Spleen (tissue), 11 donors: ENCODE results near the gene ARVCF. TPM values are rescaled to one million over a fixed set of nuclear protein-coding genes. Genes with fewer than 3 reads are reported as not detected.

Source experiments
- DNase-seq: peaks from one replicate; pipeline ENCODE4 v3.0.0-alpha.2; 2020
- H3K27ac ChIP-seq, 8 donors: fragments of 200-600 bp; sonication (generic) in 7 of 8; 1 replicate in 4 of 8; 2 replicates in 4 of 8; pipeline versions ENCODE4 v1.5.0 to v1.8.0; 2016 to 2021; ENCODE audit warnings: inconsistent platforms in 4 of 8, mild to moderate bottlenecking in 4 of 8, moderate library complexity in 1 of 8
- H3K27me3 ChIP-seq, 7 donors: fragments of 200-600 bp; sonication (generic) in 6 of 7; replicated peaks in 1 of 7; 1 replicate in 4 of 7; 2 replicates in 3 of 7; pipeline versions ENCODE4 v1.5.0 to v1.8.0; 2016 to 2021; ENCODE audit warnings: inconsistent platforms in 3 of 7, mild to moderate bottlenecking in 1 of 7
- H3K36me3 ChIP-seq, 6 donors: fragments of 200-600 bp; sonication (generic) in 5 of 6; 1 replicate in 4 of 6; 2 replicates in 2 of 6; pipeline versions ENCODE4 v1.5.0 to v1.8.0; 2016 to 2021; ENCODE audit warnings: inconsistent platforms in 2 of 6
- H3K4me1 ChIP-seq, 6 donors: fragments of 200-600 bp; sonication (generic) in 5 of 6; 1 replicate in 3 of 6; 2 replicates in 3 of 6; pipeline versions ENCODE4 v1.5.0 to v1.8.0; 2016 to 2021; ENCODE audit warnings: inconsistent platforms in 3 of 6
- H3K4me3 ChIP-seq, 8 donors: fragments of 200-600 bp; sonication (generic) in 7 of 8; 1 replicate in 4 of 8; 2 replicates in 4 of 8; pipeline versions ENCODE4 v1.5.0 to v1.8.0; 2016 to 2021; ENCODE audit warnings: inconsistent platforms in 4 of 8, mild to moderate bottlenecking in 4 of 8, moderate library complexity in 2 of 8
- H3K9me3 ChIP-seq, 8 donors: fragments of 200-600 bp; sonication (generic) in 7 of 8; 1 replicate in 4 of 8; 2 replicates in 4 of 8; pipeline versions ENCODE4 v1.5.0 to v1.8.0; 2016 to 2021; ENCODE audit warnings: inconsistent platforms in 4 of 8
- POLR2A ChIP-seq, 3 donors: fragments of 450-650 bp; IDR thresholded peaks; one replicate each; pipeline ENCODE4 v1.5.1; 2017; ENCODE audit warnings: antibody characterized with exemption in 3 of 3, mild to moderate bottlenecking in 1 of 3
- POLR2AphosphoS5 ChIP-seq, 3 donors: sonication (generic); formaldehyde crosslinking; IDR thresholded peaks; one replicate each; pipeline ENCODE4 v1.5.1; 2017; ENCODE audit warnings: antibody characterized with exemption in 3 of 3
- WGBS, 5 donors: extraction: QIAGEN DNeasy Blood & Tissue Kit in 3 of 5; methylation state at CpG; one replicate each; pipeline versions ENCODE4 v1.1.5 to v1.1.7; 2013 to 2018; 5-methylcytosine and 5-hydroxymethylcytosine counted together
- intact Hi-C: fragments of 100-400 bp; cut with DNase I; formaldehyde crosslinking; loops from one replicate; pipeline ENCODE4 v1.15.0; 2023; ENCODE audit warnings: low total_unique reads
- polyA plus RNA-seq, 3 donors: library from polyadenylated mRNA; stranded (reverse); fragments of 200-250 nt; gene quantifications; one replicate each; pipeline ENCODE4 v1.2.1, GENCODE V29; 2013
- total RNA-seq, 7 donors: library from RNA; depleted of rRNA in 3 of 7; stranded (reverse); fragments of >200 nt in 3 of 7; fragmentation: NEBNext Ultra II Directional in 4 of 7; extraction: Animal tissue kit (Norgen Biotek cat#: 25700) in 4 of 7; gene quantifications; one replicate each; pipeline versions ENCODE4 v1.1.0 to v1.2.1, GENCODE V29; 2016 to 2021
- TF ChIP-seq, protein P1 (sequence below), 11 experiments: fragments of 200-600 bp in 7 of 11; fragments of 450-650 bp in 4 of 11; sonication (generic) in 4 of 11; IDR thresholded peaks in 8 of 11; conservative IDR thresholded peaks in 3 of 11; 1 replicate in 7 of 11; 2 replicates in 4 of 11; pipeline versions ENCODE4 v1.4.0 to v1.8.0; 2016 to 2021; ENCODE audit warnings: antibody characterized with exemption in 11 of 11, inconsistent platforms in 4 of 11, mild to moderate bottlenecking in 1 of 11
- donor health status: healthy with polysubstance abuse.
- donor health status: DM: no; HTN: no; CAD: no; lungs with moderate emphysema.
- donor health status: DM: no; HTN: no; CAD: no.
- donor health status: Bipolar disorder and iron deficiency.
- donor health status: healthy.
- donor health status: DM: no; HTN: no; CAD: no.
- donor health status: DM: yes; HTN: yes; CAD: no.

Gene ARVCF
- total and polyA plus RNA-seq, 10 donors, result 9.4 to 96.7 (median 27.6) TPM

DNA sequence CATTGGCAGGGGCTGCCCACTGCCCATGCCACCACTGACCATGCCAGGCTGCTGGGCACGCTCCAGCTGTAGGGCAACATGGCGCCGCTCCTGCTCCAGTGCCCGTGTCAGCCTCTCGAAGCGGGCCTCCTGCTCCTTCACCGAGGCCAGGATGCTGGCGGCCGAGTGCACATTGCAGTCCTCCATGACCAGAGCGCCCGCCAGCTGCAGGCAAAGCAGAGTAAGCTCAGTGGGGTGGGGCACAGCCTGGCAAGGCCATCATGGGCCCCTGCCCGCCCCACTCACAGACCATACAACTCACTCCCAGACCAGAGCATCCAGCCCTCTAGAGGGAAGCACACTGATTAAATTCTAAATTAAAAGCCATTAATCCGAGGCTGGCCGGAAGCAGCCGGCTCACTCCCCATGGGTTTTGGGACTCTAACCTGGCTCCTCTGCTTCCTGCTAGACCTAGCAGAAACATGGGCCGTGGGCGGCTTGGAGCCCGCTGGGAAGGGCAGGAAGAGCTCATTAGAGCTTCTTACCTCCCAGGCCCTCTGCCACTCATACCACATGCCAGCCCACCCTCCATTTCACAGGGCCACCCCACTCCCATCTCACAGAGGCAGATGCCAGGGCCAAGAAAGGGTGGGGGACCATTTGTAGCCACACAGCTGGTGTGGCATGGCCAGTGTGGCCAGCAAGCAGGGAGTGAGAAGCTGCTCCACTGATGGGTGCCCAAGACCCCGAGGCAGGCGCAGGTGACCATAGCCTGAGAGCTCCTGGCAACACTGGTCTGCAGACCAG, 25.8 kb downstream of the ARVCF start:
- Histone ChIP-seq H3K4me1 (peaks cover 4 to 46% (median 24%) of the 10 kb centered on the region in 6 donors), H3K4me3 (no peak overlapping the region), H3K36me3 (no peaks in the 10 kb centered on the region), H3K9me3 (no peaks in the 10 kb centered on the region), H3K27me3 (peaks cover 0 to 7% (median 0%) of the 10 kb centered on the region in 7 donors), H3K27ac (peak overlapping the region in 6 of 8 donors; percentile 29 to 86 (median 84))
- intact Hi-C loops, result no loop called here
- TF ChIP-seq, protein P1, sequence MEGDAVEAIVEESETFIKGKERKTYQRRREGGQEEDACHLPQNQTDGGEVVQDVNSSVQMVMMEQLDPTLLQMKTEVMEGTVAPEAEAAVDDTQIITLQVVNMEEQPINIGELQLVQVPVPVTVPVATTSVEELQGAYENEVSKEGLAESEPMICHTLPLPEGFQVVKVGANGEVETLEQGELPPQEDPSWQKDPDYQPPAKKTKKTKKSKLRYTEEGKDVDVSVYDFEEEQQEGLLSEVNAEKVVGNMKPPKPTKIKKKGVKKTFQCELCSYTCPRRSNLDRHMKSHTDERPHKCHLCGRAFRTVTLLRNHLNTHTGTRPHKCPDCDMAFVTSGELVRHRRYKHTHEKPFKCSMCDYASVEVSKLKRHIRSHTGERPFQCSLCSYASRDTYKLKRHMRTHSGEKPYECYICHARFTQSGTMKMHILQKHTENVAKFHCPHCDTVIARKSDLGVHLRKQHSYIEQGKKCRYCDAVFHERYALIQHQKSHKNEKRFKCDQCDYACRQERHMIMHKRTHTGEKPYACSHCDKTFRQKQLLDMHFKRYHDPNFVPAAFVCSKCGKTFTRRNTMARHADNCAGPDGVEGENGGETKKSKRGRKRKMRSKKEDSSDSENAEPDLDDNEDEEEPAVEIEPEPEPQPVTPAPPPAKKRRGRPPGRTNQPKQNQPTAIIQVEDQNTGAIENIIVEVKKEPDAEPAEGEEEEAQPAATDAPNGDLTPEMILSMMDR (IDR thresholded peaks at IDR 0.05 in 8 of 11, conservative IDR thresholded peaks at IDR 0.05 in 3 of 11), result no peak
- TF ChIP-seq POLR2A (IDR thresholded peaks at IDR 0.05) (no peak), POLR2AphosphoS5 (IDR thresholded peaks at IDR 0.05) (no peak)
- WGBS, 5 donors, result 86 to 93% (median 90%) methylated on average over 17 to 20 of the region's 20 CpGs
- no peak for DNase-seq

DNA sequence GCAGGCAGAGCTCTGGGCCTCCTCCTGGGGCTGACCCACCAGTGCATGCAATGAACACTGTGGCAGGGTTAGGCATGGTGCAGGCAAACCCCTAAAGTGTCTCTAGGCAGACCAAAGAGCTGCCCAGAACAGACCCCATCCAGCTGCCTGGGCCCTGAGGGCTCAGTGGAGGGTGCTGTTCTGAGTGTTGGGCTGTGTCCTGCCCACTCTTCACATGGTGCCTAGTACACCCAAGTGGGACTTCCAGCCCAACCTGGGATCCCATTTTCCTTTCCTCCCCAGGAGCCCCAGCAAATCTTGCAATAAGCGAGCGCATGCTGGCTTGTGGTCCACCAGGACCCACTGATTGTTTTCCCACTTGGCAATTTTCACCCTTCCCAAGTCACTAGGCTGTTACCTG, 26.4 kb downstream of the ARVCF start:
- no peak for DNase-seq
- peak overlapping the region in 6 of 8 donors; percentile 40 to 86 (median 84) for H3K27ac ChIP-seq
- peaks cover 0 to 8% (median 0%) of the 10 kb centered on the region in 7 donors for H3K27me3 ChIP-seq

GRCh38 chr22:19989725-19990067, 26.9 kb downstream of the ARVCF start:
- H3K27ac ChIP-seq, result peak overlapping the region in 5 of 8 donors; percentile 83 to 86 (median 84)
- no peak overlapping the region for H3K4me3 ChIP-seq
- H3K27me3 ChIP-seq, result peaks cover 0 to 8% (median 0%) of the 10 kb centered on the region in 7 donors
- H3K4me1 ChIP-seq, result peaks cover 4 to 47% (median 29%) of the 10 kb centered on the region in 6 donors
- TF ChIP-seq, protein P1 (IDR thresholded peaks at IDR 0.05 in 8 of 11, conservative IDR thresholded peaks at IDR 0.05 in 3 of 11), result no peak
- TF ChIP-seq POLR2AphosphoS5 (IDR thresholded peaks at IDR 0.05), result no peak
- DNase-seq, result no peak
- no peaks in the 10 kb centered on the region for H3K9me3 ChIP-seq
- WGBS, 5 donors, result 71 to 90% (median 85%) methylated on average over 2 to 3 of the region's 3 CpGs
- H3K36me3 ChIP-seq, result no peaks in the 10 kb centered on the region
- intact Hi-C loops, result no loop called here

More for the DNA sequence above, 26.4 kb downstream of the ARVCF start:
- Histone ChIP-seq H3K4me1 (peaks cover 4 to 46% (median 27%) of the 10 kb centered on the region in 6 donors), H3K36me3 (no peaks in the 10 kb centered on the region), H3K9me3 (no peaks in the 10 kb centered on the region), H3K4me3 (no peak overlapping the region)
- intact Hi-C loops, result no loop called here
- WGBS, 5 donors, result 50 to 97% (median 62%) methylated on average over 2 of the region's 2 CpGs
- TF ChIP-seq POLR2A (IDR thresholded peaks at IDR 0.05) (no peak), POLR2AphosphoS5 (IDR thresholded peaks at IDR 0.05) (no peak)
- TF ChIP-seq, protein P1 (IDR thresholded peaks at IDR 0.05 in 8 of 11, conservative IDR thresholded peaks at IDR 0.05 in 3 of 11), result no peak

DNA sequence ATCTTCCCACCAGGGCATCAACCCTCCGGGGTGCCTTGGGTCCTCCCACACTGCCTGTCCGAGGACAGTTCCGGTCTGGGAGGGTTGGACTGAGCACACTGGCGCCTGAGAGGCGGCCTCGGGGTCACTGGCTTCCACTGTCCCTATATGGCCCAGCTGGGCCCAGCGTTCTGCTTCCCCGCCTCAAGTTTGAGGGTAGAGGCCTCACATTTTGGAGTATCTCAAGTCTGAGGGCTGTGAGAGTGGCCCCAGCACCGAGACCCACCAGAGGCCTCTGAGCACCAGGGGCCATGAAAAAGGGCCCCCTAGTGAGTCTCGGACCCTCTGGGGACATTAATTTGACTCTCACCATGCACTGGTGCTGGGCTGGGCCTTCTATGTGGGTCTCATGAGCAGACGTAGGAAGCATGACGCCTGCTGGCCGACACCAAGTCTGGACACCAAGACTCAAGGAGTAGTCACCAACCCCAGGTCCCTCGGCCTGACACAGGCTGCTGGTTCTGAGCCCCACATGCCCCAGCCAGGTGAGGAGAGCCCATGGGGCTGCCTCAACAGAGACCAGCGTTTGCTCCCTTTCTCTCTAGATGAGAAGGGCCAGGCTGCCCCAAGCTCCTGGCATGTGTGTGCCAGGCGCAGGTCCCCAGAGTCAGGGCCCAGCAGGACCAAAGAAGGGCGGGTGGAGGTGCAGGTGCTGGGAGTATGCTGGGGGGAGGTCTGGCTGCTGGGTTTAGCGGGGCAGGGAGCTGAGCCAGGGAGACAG, 27.5 kb downstream of the ARVCF start:
- Histone ChIP-seq H3K27me3 (peaks cover 0 to 8% (median 0%) of the 10 kb centered on the region in 7 donors), H3K27ac (peak overlapping the region in 7 of 8 donors; percentile 61 to 86 (median 84)), H3K4me1 (peaks cover 4 to 50% (median 31%) of the 10 kb centered on the region in 6 donors), H3K4me3 (no peak overlapping the region), H3K36me3 (no peaks in the 10 kb centered on the region), H3K9me3 (no peaks in the 10 kb centered on the region)
- WGBS, 5 donors, result 74 to 84% (median 80%) methylated on average over 4 to 18 of the region's 18 CpGs
- intact Hi-C loops, result no loop called here
- DNase-seq, result no peak
- TF ChIP-seq POLR2A (IDR thresholded peaks at IDR 0.05) (no peak), POLR2AphosphoS5 (IDR thresholded peaks at IDR 0.05) (peak; percentile 26 to 77 (median 64))
- TF ChIP-seq, protein P1 (IDR thresholded peaks at IDR 0.05 in 8 of 11, conservative IDR thresholded peaks at IDR 0.05 in 3 of 11), result no peak
